NCI-H2029 treated with DMSO at 0.1 percent for 48 hours (cell line): Measurements from ENCODE around the gene DEPP1.
A peak's percentile ranks its signal among the peaks of the same experiment; 100 is the strongest.
"Not testable (repeated sequence)": the region's sequence is repeated elsewhere in the genome, so short reads cannot be mapped to it uniquely, and the experiment has no call there.

Source experiments
- DNase-seq: peaks from one replicate; lab custom pipeline; 2025; lab: John Stamatoyannopoulos, UW

Gene DEPP1

GRCh38 chr10:44978570-44979280, at the start of gene DEPP1:
TSS of gene DEPP1 (minus strand) at chr10:44978809. CDS start at chr10:44978030, 779 bp downstream.
- peak; percentile 51 for DNase-seq

- no peak for DNase-seq
Measured at GRCh38 chr10:45023426-45023825, 44.8 kb upstream of the DEPP1 start.

- DNase-seq = no peak
Measured at GRCh38 chr10:45015590-45015989, 37.0 kb upstream of the DEPP1 start.

GRCh38 chr10:45014557-45014956, 35.9 kb upstream of the DEPP1 start:
- not testable (repeated sequence) for DNase-seq

- peak; percentile 22 for DNase-seq
Measured at GRCh38 chr10:45008524-45009161, 30.0 kb upstream of the DEPP1 start.

GRCh38 chr10:45006276-45007030, 27.8 kb upstream of the DEPP1 start:
- DNase-seq = no peak

GRCh38 chr10:45005284-45005683, 26.7 kb upstream of the DEPP1 start:
- DNase-seq = no peak

- DNase-seq = no peak
Measured at GRCh38 chr10:45004661-45005060, 26.1 kb upstream of the DEPP1 start.

- no peak for DNase-seq
Measured at GRCh38 chr10:45003432-45004000, 24.9 kb upstream of the DEPP1 start.

- peak; percentile 79 for DNase-seq
Measured at GRCh38 chr10:45001381-45002148, 23.0 kb upstream of the DEPP1 start.

GRCh38 chr10:45000752-45001380, 22.3 kb upstream of the DEPP1 start, which contains the start of gene ZNF22:
TSS of gene ZNF22 (plus strand) at chr10:45000923. CDS start at chr10:45003369, 2,446 bp downstream.
- DNase-seq = no peak

GRCh38 chr10:45000138-45000751, 21.6 kb upstream of the DEPP1 start:
- DNase-seq = no peak

- no peak for DNase-seq
Measured at GRCh38 chr10:44998146-44998631, 19.6 kb upstream of the DEPP1 start.

GRCh38 chr10:44997105-44997748, 18.6 kb upstream of the DEPP1 start:
- DNase-seq = no peak

GRCh38 chr10:44995914-44996669, 17.5 kb upstream of the DEPP1 start:
- no peak for DNase-seq

- no peak for DNase-seq
Measured at GRCh38 chr10:44995581-44995913, 16.9 kb upstream of the DEPP1 start.

GRCh38 chr10:44994752-44995530, 16.3 kb upstream of the DEPP1 start:
- no peak for DNase-seq

- no peak for DNase-seq
Measured at GRCh38 chr10:44993922-44994751, 15.5 kb upstream of the DEPP1 start.
